GM23248 (cell line): ENCODE measurements around the gene PHC2. TPM values are rescaled to one million over a fixed set of nuclear protein-coding genes. Genes with fewer than 3 reads are reported as not detected.

ENCODE experiments used
- DNase-seq: peaks from one replicate; pipeline ENCODE4 v3.0.0-alpha.2; 2015
- H2AFZ ChIP-seq: fragments of 200-600 bp; sonication (generic); 2 replicates; pipeline ENCODE4 v1.6.1; 2016; ENCODE audit warnings: antibody characterized with exemption
- H3F3A ChIP-seq: fragments of 200-600 bp; sonication (generic); 2 replicates; pipeline ENCODE4 v1.6.1; 2016; ENCODE audit warnings: mild to moderate bottlenecking, antibody characterized with exemption, mixed run types; ENCODE audit not compliant: insufficient read depth
- H3K27ac ChIP-seq: fragments of 200-600 bp; sonication (generic); 2 replicates; pipeline ENCODE4 v1.5.1; 2016; ENCODE audit warnings: mild to moderate bottlenecking
- H3K27me3 ChIP-seq: fragments of 200-600 bp; sonication (generic); replicated peaks from 2 replicates; pipeline ENCODE4 v1.6.1; 2016; ENCODE audit warnings: mild to moderate bottlenecking; ENCODE audit not compliant: insufficient read depth
- H3K36me3 ChIP-seq: fragments of 200-600 bp; sonication (generic); 2 replicates; pipeline ENCODE4 v1.6.1; 2016; ENCODE audit warnings: low read depth, mild to moderate bottlenecking
- H3K4me1 ChIP-seq: fragments of 200-600 bp; sonication (generic); 2 replicates; pipeline ENCODE4 v1.6.1; 2016; ENCODE audit warnings: mild to moderate bottlenecking; ENCODE audit not compliant: insufficient read depth
- H3K4me2 ChIP-seq: fragments of 200-600 bp; sonication (generic); one replicate; pipeline ENCODE4 v1.6.1; 2016; ENCODE audit warnings: mild to moderate bottlenecking; ENCODE audit not compliant: unreplicated experiment
- H3K4me3 ChIP-seq: fragments of 200-600 bp; sonication (generic); 2 replicates; pipeline ENCODE4 v1.5.1; 2016; ENCODE audit warnings: mild to moderate bottlenecking
- H3K79me2 ChIP-seq: fragments of 200-600 bp; sonication (generic); 2 replicates; pipeline ENCODE4 v1.6.1; 2016; ENCODE audit warnings: mild to moderate bottlenecking; ENCODE audit not compliant: insufficient read depth
- H3K9ac ChIP-seq: fragments of 200-600 bp; sonication (generic); 2 replicates; pipeline ENCODE4 v1.6.1; 2016; ENCODE audit warnings: mild to moderate bottlenecking
- H3K9me2 ChIP-seq: fragments of 200-600 bp; sonication (generic); 2 replicates; pipeline ENCODE4 v1.6.1; 2016; ENCODE audit warnings: mixed run types, mild to moderate bottlenecking, moderate library complexity; ENCODE audit not compliant: insufficient read depth
- H3K9me3 ChIP-seq: fragments of 200-600 bp; sonication (generic); one replicate; pipeline ENCODE4 v1.6.1; 2017; ENCODE audit warnings: low read depth
- H4K20me1 ChIP-seq: fragments of 200-600 bp; sonication (generic); 2 replicates; pipeline ENCODE4 v1.6.0; 2016; ENCODE audit not compliant: insufficient read depth
- EZH2 ChIP-seq: fragments of 200-600 bp; sonication (generic); IDR thresholded peaks from 2 replicates; pipeline ENCODE4 v1.6.1; 2018; ENCODE audit warnings: antibody characterized with exemption, mild to moderate bottlenecking; ENCODE audit not compliant: insufficient read depth, poor library complexity, severe bottlenecking
- EZH2phosphoT487 ChIP-seq: fragments of 200-600 bp; sonication (generic); IDR thresholded peaks from 2 replicates; pipeline ENCODE4 v1.6.1; 2018; ENCODE audit warnings: antibody characterized with exemption, moderate library complexity, mild to moderate bottlenecking, low read depth; ENCODE audit not compliant: insufficient read depth
- WGBS, 2 experiments: methylation state at CpG; one replicate each; pipeline ENCODE4 v1.1.6; 2015 to 2017; ENCODE audit warnings: low lambda C conversion rate in 2 of 2, low coverage in 1 of 2; ENCODE audit errors: missing lambda C conversion rate in 2 of 2; 5-methylcytosine and 5-hydroxymethylcytosine counted together
- in situ Hi-C: fragments of 300-500 bp; cut with MboI; formaldehyde crosslinking; loops from 2 replicates; pipeline ENCODE4 v1.15.0; 2020
- polyA plus RNA-seq: library from polyadenylated mRNA; unstranded; fragments of >200 nt; fragmentation: Nextera tagmentation; extraction: Ambion mirVana; gene quantifications from 2 replicates; pipeline ENCODE4 v1.2.1, GENCODE V29; 2016
- total RNA-seq: library from RNA; depleted of rRNA; stranded (reverse); fragments of >200 nt; shearing (Covaris generic); gene quantifications from 2 replicates; pipeline ENCODE4 v1.2.3, GENCODE V29; 2014

PHC2 gene
- total and polyA plus RNA-seq, 2 experiments from 2014 or later: 15.1 to 74.7 TPM

- Histone ChIP-seq H3K9me3 (no peaks in the 10 kb centered on the region), H3F3A (peaks cover 11% of the 10 kb centered on the region), H4K20me1 (no peaks in the 10 kb centered on the region), H3K9ac (no peak overlapping the region), H3K9me2 (no peaks in the 10 kb centered on the region), H3K36me3 (no peaks in the 10 kb centered on the region), H3K4me1 (peaks cover 28% of the 10 kb centered on the region), H3K4me2 (no peak overlapping the region), H3K79me2 (no peaks in the 10 kb centered on the region), H3K27me3 (no peaks in the 10 kb centered on the region), H3K4me3 (no peak overlapping the region), H2AFZ (no peak overlapping the region), H3K27ac (no peak overlapping the region)
- in situ Hi-C loops: loop anchor here (25.0 kb wide), 1 partner anchor 169 kb away; no protein-coding TSS in a partner anchor
- WGBS, 2 experiments: 79 to 82% methylated on average over 6 of the region's 6 CpGs
- no peak for TF ChIP-seq EZH2phosphoT487
- TF ChIP-seq EZH2: no peak
- no peak for DNase-seq
Observed at GRCh38 chr1:33456502-33456886, 25.6 kb upstream of the PHC2 start.

DNA sequence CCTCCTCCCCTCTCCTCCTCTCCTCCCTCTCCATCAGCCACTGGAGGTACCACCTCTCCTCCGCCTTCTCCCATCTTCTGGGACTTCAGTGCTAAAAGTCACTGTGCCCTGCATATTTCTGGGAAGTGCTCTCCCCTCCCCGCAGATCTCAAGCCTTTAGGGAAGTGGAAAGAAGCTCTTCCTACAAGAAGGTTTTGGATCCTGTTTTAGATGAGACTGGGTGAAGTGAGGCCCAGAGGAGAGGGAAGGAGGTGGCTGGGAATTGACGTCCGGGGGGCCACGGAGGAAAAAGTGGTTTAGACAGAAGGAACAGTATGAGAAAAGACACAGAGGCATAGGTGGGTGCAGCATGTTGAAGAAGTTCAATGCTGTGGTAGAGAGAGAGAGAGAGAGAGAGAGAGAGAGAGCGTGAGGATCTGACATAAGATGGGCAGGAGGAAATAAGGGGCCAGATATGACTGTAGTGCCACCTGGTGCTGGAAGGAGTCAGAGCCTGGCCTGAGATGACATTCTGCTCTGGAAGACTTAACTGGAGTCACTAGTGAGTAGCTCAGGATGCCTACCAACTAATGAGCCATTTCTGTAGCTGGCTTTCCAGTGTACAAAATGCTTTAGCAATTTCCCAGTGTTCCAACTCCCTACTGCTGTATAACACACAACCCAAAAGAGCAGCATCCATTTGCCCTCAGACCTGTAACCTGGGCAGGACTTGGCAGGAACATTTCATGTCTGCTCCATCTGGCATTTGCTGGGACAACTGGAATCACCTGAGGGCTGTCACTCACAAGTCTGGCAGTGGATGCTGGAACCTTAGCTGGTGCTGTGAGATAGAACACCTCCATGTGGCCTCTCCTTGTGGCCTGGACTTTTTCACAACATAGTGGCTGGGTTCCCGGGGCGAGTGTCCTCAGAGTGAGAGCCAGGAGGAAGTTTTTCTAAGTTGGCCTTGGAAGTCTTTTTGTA is 24.9 kb upstream of the PHC2 start:
- TF ChIP-seq EZH2 (no peak), EZH2phosphoT487 (no peak)
- H3K27me3 ChIP-seq: no peaks in the 10 kb centered on the region
- peak; percentile 88 for DNase-seq
- H3K4me2 ChIP-seq: no peak overlapping the region
- no peaks in the 10 kb centered on the region for H3K36me3 ChIP-seq
- H3K79me2 ChIP-seq: no peaks in the 10 kb centered on the region
- H3K27ac ChIP-seq: no peak overlapping the region
- peaks cover 28% of the 10 kb centered on the region for H3K4me1 ChIP-seq
- no peaks in the 10 kb centered on the region for H4K20me1 ChIP-seq
- no peak overlapping the region for H3K4me3 ChIP-seq
- H2AFZ ChIP-seq: peak overlapping the region; percentile 35; the same call in 1 of the 2 replicates
- H3F3A ChIP-seq: peaks cover 11% of the 10 kb centered on the region
- in situ Hi-C loops: loop anchor here (25.0 kb wide), 1 partner anchor 169 kb away; no protein-coding TSS in a partner anchor
- WGBS, 2 experiments: 55 to 59% methylated on average over 8 of the region's 8 CpGs
- no peak overlapping the region for H3K9ac ChIP-seq
- H3K9me3 ChIP-seq: no peaks in the 10 kb centered on the region
- no peaks in the 10 kb centered on the region for H3K9me2 ChIP-seq

GRCh38 chr1:33454646-33455282 is 23.9 kb upstream of the PHC2 start:
- no peaks in the 10 kb centered on the region for H3K79me2 ChIP-seq
- no peak overlapping the region for H3K27ac ChIP-seq
- H3K9ac ChIP-seq: no peak overlapping the region
- no peak overlapping the region for H2AFZ ChIP-seq
- no peak overlapping the region for H3K4me3 ChIP-seq
- no peaks in the 10 kb centered on the region for H3K27me3 ChIP-seq
- H4K20me1 ChIP-seq: no peaks in the 10 kb centered on the region
- H3K9me3 ChIP-seq: no peaks in the 10 kb centered on the region
- 95 to 96% methylated on average over 8 of the region's 8 CpGs for WGBS, 2 experiments
- TF ChIP-seq EZH2phosphoT487: no peak
- no peak for TF ChIP-seq EZH2
- in situ Hi-C loops: loop anchor here (25.0 kb wide), 1 partner anchor 167 kb away; no protein-coding TSS in a partner anchor
- peaks cover 11% of the 10 kb centered on the region for H3F3A ChIP-seq
- no peak overlapping the region for H3K4me2 ChIP-seq
- H3K9me2 ChIP-seq: no peaks in the 10 kb centered on the region
- no peak for DNase-seq
- H3K36me3 ChIP-seq: no peaks in the 10 kb centered on the region
- H3K4me1 ChIP-seq: peaks cover 19% of the 10 kb centered on the region

DNA sequence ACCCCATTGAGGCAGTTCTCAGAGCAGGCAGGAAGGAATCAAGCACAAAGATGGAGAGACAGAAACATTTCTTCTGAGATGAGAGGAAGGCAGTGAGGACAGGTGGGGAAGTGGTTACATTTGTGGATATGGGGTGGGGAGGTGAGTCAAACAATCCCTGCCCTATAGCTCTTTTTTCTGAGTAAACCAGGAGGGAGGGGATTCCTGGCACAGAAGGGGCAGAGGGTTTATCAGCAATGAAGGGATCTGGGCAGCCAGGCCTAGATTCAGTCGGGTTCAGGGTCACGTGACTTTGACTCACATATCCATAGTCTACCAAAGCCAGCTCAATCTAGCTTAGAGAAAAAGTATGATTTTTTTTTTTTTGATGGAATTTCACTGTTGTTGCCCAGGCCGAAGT is 15.7 kb upstream of the PHC2 start:
- Histone ChIP-seq H3K4me3 (no peak overlapping the region), H3K4me1 (peaks cover 13% of the 10 kb centered on the region; the same call in 1 of the 2 replicates), H3K9me2 (no peaks in the 10 kb centered on the region), H3K36me3 (no peaks in the 10 kb centered on the region), H3K79me2 (no peaks in the 10 kb centered on the region), H3K27me3 (no peaks in the 10 kb centered on the region), H3K9ac (no peak overlapping the region), H4K20me1 (no peaks in the 10 kb centered on the region), H3K27ac (no peak overlapping the region), H3F3A (no peaks in the 10 kb centered on the region), H3K4me2 (no peak overlapping the region), H2AFZ (no peak overlapping the region), H3K9me3 (no peaks in the 10 kb centered on the region)
- in situ Hi-C loops: no loop called here
- DNase-seq: no peak
- WGBS, 2 experiments: 93 to 95% methylated on average over 3 of the region's 3 CpGs
- TF ChIP-seq EZH2: no peak
- TF ChIP-seq EZH2phosphoT487: no peak
